ENCODE data around the gene IFNK. TPM values are rescaled to one million over a fixed set of nuclear protein-coding genes. Genes with fewer than 3 reads are reported as not detected.

IFNK gene
- total RNA-seq, 2 experiments from 2014 or later, result not detected

DNA sequence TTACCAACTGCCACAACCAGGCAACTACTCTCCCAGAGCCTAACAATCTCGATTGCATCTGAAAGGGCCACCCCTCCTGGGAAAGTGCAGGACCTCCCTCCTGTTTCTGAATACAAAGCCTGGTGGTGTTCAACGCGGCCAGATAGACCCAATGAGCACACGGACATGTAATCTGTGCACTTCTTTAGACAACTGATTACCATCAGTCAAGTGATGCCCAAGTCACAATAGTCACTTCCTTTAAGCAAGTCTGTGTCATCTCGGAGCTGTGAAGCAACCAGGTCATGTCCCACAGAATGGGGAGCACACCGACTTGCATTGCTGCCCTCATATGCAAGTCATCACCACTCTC, 48.5 kb downstream of the IFNK start:
- CTCF ChIA-PET, result interaction anchor here (0.8 to 1.3 kb wide), 4 partner anchors 10 to 194 kb away, joined by 3 read pairs; no protein-coding TSS in a partner anchor
- POLR2A ChIA-PET, result no interaction called here
- H3K27ac Mint-ChIP-seq, result peak overlapping the region; percentile 100
- H3K36me3 Mint-ChIP-seq (ENCODE audit: low read depth), result peaks cover 4% of the 10 kb centered on the region
- peak; percentile 66 for DNase-seq
- peaks cover 32% of the 10 kb centered on the region for H3K4me1 Mint-ChIP-seq
- H3K4me3 Mint-ChIP-seq, result peak overlapping the region; percentile 90
- H3K9me3 Mint-ChIP-seq, result no peaks in the 10 kb centered on the region
- no peaks in the 10 kb centered on the region for H3K27me3 Mint-ChIP-seq

DNA sequence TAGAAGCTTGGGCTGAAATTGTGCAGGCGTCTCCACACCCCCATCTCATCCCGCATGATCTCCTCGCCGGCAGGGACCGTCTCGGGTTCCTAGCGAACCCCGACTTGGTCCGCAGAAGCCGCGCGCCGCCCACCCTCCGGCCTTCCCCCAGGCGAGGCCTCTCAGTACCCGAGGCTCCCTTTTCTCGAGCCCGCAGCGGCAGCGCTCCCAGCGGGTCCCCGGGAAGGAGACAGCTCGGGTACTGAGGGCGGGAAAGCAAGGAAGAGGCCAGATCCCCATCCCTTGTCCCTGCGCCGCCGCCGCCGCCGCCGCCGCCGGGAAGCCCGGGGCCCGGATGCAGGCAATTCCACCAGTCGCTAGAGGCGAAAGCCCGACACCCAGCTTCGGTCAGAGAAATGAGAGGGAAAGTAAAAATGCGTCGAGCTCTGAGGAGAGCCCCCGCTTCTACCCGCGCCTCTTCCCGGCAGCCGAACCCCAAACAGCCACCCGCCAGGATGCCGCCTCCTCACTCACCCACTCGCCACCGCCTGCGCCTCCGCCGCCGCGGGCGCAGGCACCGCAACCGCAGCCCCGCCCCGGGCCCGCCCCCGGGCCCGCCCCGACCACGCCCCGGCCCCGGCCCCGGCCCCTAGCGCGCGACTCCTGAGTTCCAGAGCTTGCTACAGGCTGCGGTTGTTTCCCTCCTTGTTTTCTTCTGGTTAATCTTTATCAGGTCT, 49.0 kb downstream of the IFNK start, which contains the start of gene C9orf72:
C9orf72 (minus strand) TSS at position 564 of the 716 bp plus-strand sequence. CDS start 6,361 bp downstream, outside the sequence.
- Mint-ChIP-seq H3K4me3 (peak within 1 kb of the TSS; percentile 90), H3K9me3 (peaks cover 1% of the 10 kb centered on the region), H3K4me1 (peaks cover 31% of the 10 kb centered on the region), H3K36me3 (ENCODE audit: low read depth) (peaks cover 2% of the 10 kb centered on the region), H3K27me3 (no peaks in the 10 kb centered on the region), H3K27ac (peak within 1 kb of the TSS; percentile 100)
- POLR2A ChIA-PET, result no interaction called here
- CTCF ChIA-PET, result interaction anchor here (0.7 to 1.3 kb wide), 5 partner anchors 11 to 194 kb away, joined by 3 read pairs; no protein-coding TSS in a partner anchor
- peak; percentile 83 for DNase-seq

DNA sequence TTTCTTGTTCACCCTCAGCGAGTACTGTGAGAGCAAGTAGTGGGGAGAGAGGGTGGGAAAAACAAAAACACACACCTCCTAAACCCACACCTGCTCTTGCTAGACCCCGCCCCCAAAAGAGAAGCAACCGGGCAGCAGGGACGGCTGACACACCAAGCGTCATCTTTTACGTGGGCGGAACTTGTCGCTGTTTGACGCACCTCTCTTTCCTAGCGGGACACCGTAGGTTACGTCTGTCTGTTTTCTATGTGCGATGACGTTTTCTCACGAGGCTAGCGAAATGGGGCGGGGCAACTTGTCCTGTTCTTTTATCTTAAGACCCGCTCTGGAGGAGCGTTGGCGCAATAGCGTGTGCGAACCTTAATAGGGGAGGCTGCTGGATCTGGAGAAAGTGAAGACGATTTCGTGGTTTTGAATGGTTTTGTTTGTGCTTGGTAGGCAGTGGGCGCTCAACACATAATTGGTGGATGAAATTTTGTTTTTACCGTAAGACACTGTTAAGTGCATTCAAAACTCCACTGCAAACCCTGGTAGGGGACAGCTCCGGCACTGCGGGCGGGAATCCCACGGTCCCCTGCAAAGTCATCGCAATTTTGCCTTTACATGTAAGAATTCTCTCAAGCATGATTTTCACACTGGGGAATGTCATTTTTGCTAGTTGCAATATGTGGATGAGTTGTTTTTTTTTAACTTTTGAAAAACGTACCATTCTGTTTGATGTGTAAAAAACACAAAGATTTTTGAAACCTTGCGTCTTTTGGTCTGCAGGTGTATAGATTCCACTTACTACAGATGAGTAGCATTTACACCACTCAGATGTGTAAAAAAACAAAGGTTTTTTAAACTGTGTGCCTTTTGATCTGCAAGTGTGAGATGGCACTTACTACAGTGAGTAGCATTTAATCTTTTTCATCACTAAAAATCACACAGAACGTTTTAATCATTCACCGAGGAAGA, 49.8 kb downstream of the IFNK start:
- DNase-seq, result peak; percentile 99
- Mint-ChIP-seq H3K4me1 (peaks cover 31% of the 10 kb centered on the region), H3K27ac (peak overlapping the region; percentile 100), H3K4me3 (peak overlapping the region; percentile 90), H3K27me3 (peaks cover 4% of the 10 kb centered on the region), H3K9me3 (peaks cover 9% of the 10 kb centered on the region), H3K36me3 (ENCODE audit: low read depth) (peaks cover 2% of the 10 kb centered on the region)
- ChIA-PET POLR2A (no interaction called here), CTCF (interaction anchor here (0.7 to 1.3 kb wide), 4 partner anchors 11 to 17 kb away, joined by 3 to 4 read pairs (median 3); no protein-coding TSS in a partner anchor)

Other genes with a start within 250 kb of the IFNK start
- not detected for gene EQTN, start 227.1 kb upstream of the IFNK start, total RNA-seq
- under 1 TPM; 0.62 to 0.71 TPM for gene MOB3B, start 5.5 kb downstream of the IFNK start, total RNA-seq
- 10 to 100 TPM; 12.9 to 13.3 TPM for gene C9orf72, start 49.2 kb downstream of the IFNK start, total RNA-seq

All from activated CD4-positive, alpha-beta T cell treated with anti-CD3 and anti-CD28 coated beads, Interleukin-2, amount 10 ng/mL, durations not matched to agents 7 days and 5 days (primary cell).